Endothelial cell of coronary artery (primary cell): ENCODE results near the gene CEP135. TPM values are rescaled to one million over a fixed set of nuclear protein-coding genes. Genes with fewer than 3 reads are reported as not detected.

Experiments
- total RNA-seq: library from RNA; depleted of rRNA; stranded (reverse); fragments of >200 nt; gene quantifications from 2 replicates; pipeline ENCODE4 v1.2.3, GENCODE V29; 2014

The CEP135 gene, protein sequence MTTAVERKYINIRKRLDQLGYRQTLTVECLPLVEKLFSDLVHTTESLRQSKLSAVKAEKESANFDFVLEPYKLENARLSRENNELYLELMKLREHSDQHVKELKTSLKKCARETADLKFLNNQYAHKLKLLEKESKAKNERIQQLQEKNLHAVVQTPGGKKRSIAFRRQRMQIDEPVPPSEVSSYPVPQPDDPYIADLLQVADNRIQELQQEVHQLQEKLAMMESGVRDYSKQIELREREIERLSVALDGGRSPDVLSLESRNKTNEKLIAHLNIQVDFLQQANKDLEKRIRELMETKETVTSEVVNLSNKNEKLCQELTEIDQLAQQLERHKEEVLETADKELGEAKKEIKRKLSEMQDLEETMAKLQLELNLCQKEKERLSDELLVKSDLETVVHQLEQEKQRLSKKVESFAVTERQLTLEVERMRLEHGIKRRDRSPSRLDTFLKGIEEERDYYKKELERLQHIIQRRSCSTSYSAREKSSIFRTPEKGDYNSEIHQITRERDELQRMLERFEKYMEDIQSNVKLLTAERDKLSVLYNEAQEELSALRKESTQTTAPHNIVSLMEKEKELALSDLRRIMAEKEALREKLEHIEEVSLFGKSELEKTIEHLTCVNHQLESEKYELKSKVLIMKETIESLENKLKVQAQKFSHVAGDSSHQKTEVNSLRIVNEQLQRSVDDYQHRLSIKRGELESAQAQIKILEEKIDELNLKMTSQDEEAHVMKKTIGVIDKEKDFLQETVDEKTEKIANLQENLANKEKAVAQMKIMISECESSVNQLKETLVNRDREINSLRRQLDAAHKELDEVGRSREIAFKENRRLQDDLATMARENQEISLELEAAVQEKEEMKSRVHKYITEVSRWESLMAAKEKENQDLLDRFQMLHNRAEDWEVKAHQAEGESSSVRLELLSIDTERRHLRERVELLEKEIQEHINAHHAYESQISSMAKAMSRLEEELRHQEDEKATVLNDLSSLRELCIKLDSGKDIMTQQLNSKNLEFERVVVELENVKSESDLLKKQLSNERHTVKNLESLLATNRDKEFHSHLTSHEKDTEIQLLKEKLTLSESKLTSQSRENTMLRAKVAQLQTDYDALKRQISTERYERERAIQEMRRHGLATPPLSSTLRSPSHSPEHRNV
- 8.9 and 9.0 TPM in 2 replicates for total RNA-seq

DNA sequence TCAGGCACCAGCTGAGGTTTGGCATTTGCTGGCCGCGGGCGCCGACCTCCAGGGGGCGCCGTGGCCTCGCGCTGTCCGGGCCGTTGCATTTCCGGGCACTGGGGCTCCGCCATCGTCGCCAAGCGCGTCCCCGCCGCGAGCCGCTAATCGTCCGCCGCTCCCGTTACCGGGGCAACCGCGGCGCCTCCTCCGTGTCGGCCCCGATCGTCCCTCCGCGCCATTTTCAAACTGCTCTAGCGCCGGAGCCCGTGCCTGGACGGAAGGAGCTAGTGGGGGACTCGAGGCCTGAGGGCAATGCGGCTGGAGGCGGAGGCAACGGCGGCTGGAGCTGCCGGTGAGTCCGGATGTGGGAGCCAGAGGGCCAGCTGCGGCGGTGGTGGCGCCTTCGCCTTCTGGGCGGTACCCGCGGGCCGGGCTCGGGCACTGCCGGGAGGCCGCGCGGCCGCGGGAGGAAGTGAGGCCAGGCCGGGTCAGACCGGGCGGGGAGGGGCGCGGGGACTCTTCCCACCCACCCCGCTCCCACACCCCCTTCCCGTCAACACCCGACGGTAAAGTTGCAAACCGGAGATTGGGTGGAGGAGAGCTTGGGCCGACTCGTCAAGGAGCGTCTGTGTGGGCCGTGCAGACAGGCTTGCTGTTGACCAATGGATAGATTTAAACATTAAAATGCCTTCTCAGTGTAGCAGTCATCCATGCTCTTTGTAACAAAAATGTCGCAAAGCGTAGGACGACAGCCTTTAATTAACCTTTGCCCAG lies at the start of gene CEP135:
CEP135 (plus strand) TSS at position 220 of the 756 bp plus-strand sequence. CDS start 3,186 bp downstream, outside the sequence.

Other genes starting within 250 kb of the CEP135 start
- not detected in 2 replicates for gene EXOC1L, start 129.2 kb upstream of the CEP135 start, total RNA-seq
- 38.1 and 41.7 TPM in 2 replicates for gene EXOC1, start 95.3 kb upstream of the CEP135 start, total RNA-seq